ENCODE measurements around the gene MAGEC1.

- TF ChIP-seq CTCF (IDR thresholded peaks at IDR 0.05) (no peak), POLR2A (IDR thresholded peaks at IDR 0.05) (no peak)
Measured at GRCh38 chrX:141897690-141898089, 6.0 kb upstream of the MAGEC1 start.

Measured in breast epithelium (tissue), 3 donors.